Measurements from ENCODE around the gene PKDREJ.

DNA sequence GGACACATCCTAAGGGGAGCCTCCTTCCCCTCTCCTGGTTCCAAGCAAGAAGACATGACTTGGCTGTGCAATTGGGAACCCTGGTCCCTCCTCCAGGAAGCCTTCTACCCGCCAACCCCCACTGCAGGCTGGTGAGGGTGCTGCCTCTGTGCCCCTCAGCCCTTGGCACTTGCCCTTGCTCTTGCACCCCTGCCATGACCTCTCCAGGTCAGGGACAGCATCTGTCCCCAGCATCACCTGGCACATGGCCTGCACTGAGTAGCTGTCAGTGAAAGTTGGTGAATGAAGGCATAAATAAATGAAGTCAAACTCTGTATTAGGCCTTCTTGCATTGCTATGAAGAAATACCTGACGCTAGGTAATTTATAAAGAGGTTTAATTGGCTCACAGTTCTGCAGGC lies 31.6 kb upstream of the PKDREJ start:
- TF ChIP-seq POLR2A (IDR thresholded peaks at IDR 0.05; ENCODE audit: borderline replicate concordance, extremely low read depth, insufficient read depth, insufficient read length): no peak
- TF ChIP-seq, protein P1, sequence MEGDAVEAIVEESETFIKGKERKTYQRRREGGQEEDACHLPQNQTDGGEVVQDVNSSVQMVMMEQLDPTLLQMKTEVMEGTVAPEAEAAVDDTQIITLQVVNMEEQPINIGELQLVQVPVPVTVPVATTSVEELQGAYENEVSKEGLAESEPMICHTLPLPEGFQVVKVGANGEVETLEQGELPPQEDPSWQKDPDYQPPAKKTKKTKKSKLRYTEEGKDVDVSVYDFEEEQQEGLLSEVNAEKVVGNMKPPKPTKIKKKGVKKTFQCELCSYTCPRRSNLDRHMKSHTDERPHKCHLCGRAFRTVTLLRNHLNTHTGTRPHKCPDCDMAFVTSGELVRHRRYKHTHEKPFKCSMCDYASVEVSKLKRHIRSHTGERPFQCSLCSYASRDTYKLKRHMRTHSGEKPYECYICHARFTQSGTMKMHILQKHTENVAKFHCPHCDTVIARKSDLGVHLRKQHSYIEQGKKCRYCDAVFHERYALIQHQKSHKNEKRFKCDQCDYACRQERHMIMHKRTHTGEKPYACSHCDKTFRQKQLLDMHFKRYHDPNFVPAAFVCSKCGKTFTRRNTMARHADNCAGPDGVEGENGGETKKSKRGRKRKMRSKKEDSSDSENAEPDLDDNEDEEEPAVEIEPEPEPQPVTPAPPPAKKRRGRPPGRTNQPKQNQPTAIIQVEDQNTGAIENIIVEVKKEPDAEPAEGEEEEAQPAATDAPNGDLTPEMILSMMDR (IDR thresholded peaks at IDR 0.05 in 2 of 3, conservative IDR thresholded peaks at IDR 0.05 in 1 of 3; ENCODE audit: borderline replicate concordance in 1 of 3, insufficient read depth in 1 of 3, low read depth in 2 of 3, low read length in 2 of 3): no peak
- TF ChIP-seq EZH2phosphoT487 (IDR thresholded peaks at IDR 0.05; ENCODE audit: borderline replicate concordance): no peak
- no peak for TF ChIP-seq FOSL1 (IDR thresholded peaks at IDR 0.05; ENCODE audit: low read depth)
- no peak for TF ChIP-seq ZNF274 (IDR thresholded peaks at IDR 0.05; ENCODE audit: low read depth, low read length)
- no peak for TF ChIP-seq ZBTB33 (IDR thresholded peaks at IDR 0.05; ENCODE audit: extremely low read depth, insufficient replicate concordance, low read length)
- TF ChIP-seq, protein P2, sequence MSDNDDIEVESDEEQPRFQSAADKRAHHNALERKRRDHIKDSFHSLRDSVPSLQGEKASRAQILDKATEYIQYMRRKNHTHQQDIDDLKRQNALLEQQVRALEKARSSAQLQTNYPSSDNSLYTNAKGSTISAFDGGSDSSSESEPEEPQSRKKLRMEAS (IDR thresholded peaks at IDR 0.05): no peak
- TF ChIP-seq, protein P3, sequence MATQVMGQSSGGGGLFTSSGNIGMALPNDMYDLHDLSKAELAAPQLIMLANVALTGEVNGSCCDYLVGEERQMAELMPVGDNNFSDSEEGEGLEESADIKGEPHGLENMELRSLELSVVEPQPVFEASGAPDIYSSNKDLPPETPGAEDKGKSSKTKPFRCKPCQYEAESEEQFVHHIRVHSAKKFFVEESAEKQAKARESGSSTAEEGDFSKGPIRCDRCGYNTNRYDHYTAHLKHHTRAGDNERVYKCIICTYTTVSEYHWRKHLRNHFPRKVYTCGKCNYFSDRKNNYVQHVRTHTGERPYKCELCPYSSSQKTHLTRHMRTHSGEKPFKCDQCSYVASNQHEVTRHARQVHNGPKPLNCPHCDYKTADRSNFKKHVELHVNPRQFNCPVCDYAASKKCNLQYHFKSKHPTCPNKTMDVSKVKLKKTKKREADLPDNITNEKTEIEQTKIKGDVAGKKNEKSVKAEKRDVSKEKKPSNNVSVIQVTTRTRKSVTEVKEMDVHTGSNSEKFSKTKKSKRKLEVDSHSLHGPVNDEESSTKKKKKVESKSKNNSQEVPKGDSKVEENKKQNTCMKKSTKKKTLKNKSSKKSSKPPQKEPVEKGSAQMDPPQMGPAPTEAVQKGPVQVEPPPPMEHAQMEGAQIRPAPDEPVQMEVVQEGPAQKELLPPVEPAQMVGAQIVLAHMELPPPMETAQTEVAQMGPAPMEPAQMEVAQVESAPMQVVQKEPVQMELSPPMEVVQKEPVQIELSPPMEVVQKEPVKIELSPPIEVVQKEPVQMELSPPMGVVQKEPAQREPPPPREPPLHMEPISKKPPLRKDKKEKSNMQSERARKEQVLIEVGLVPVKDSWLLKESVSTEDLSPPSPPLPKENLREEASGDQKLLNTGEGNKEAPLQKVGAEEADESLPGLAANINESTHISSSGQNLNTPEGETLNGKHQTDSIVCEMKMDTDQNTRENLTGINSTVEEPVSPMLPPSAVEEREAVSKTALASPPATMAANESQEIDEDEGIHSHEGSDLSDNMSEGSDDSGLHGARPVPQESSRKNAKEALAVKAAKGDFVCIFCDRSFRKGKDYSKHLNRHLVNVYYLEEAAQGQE (IDR thresholded peaks at IDR 0.05; ENCODE audit: low read depth): no peak
- TF ChIP-seq POLR2AphosphoS5 (IDR thresholded peaks at IDR 0.05; ENCODE audit: low read depth, low read length): no peak
- TF ChIP-seq RAD21 (IDR thresholded peaks at IDR 0.05; ENCODE audit: low read depth): no peak
- TF ChIP-seq EZH2 (IDR thresholded peaks at IDR 0.05): no peak
- no peak for TF ChIP-seq SP1 (IDR thresholded peaks at IDR 0.05; ENCODE audit: low read depth)
- TF ChIP-seq JUND (IDR thresholded peaks at IDR 0.05): no peak
